Germinal center (tissue), 1 donor: ENCODE measurements around the gene SYS1.

Experiments
- DNase-seq: peaks from one replicate; pipeline ENCODE4 v3.0.0; 2012; ENCODE audit warnings: mixed read lengths, low spot score

The SYS1 gene

GRCh38 chr20:45355209-45356084, 7.5 kb upstream of the SYS1 start:
- no peak for DNase-seq

GRCh38 chr20:45358282-45359068, 4.5 kb upstream of the SYS1 start:
- no peak for DNase-seq

DNA sequence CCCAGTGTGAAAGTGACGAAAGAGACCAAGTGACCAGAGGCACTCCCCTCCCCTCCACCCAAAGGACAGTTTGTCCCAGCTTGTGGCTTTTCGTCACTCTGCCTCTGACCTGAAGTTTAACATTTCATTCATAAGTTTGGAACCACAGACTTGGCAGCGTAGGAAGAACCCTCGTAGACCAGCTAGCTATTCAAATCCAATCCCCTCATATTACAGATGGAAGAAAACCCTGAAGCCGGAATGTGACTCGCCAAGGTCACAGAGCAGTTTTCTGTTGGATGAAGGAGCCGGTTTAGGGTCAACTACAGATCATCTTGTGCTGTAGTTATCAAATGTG, 3.9 kb upstream of the SYS1 start:
- no peak for DNase-seq

GRCh38 chr20:45359406-45360148, 3.4 kb upstream of the SYS1 start:
- DNase-seq, result no peak

- DNase-seq, result no peak
Measured at GRCh38 chr20:45361793-45362192, 1.2 kb upstream of the SYS1 start.

- DNase-seq, result no peak
Measured at GRCh38 chr20:45363611-45364492, 896 bp downstream of the SYS1 start.

DNA sequence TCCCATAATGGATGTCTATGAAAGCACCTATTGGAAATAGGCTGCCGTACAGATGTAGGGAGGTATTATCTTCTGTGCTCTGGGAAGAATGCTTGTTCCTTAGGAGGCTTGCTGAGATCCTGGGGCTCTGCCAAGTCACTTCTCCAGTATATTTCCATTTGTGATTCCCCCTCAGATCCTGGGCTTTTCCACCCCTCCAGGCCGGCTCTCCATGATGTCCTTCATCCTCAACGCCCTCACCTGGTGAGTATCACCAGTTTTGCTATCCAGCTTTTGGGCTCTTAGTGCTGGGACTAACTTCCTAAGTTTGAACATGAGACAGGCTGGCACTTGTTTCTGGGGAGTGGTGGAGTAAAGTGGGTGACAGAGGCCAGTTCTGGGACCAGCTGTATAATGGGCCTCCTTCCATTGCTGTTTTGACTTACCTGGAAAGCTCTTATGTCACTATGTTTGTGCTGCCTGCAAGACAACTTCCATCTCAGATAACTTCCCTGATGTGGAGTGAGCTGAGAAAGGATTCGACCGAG, 2.6 kb downstream of the SYS1 start:
- DNase-seq, result no peak

DNA sequence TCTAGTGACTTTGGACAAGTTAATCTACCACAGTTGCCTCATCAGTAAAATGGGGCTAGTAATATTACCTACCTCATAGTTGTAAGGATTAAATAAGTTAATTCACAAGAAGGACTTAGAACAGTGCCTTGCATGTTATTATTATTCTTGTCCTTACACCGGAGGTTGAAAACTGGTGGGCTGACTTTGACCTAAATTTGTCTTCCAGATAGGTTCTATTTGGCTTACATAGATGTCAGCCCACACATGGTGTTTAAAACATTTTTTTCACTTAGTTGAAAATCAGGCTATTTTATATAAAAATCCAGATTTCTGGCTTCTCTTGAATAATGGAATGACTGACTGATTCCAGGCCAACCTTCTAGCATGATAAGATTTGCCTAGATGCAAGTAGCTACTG, 3.2 kb downstream of the SYS1 start:
- no peak for DNase-seq

DNA sequence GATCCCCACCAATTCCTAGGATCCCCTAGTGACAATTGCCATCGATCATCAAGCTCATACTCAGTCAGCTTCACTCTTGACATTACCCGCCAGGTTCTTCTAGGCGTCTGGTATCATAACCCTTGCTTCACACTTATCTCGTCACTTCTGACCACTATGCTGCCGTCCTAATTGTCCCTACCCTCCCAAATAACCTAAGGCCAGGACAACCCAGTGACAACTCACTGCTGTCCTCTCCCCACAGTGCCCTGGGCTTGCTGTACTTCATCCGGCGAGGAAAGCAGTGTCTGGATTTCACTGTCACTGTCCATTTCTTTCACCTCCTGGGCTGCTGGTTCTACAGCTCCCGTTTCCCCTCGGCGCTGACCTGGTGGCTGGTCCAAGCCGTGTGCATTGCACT, 3.7 kb downstream of the SYS1 start:
- no peak for DNase-seq

GRCh38 chr20:45367126-45367525, 4.2 kb downstream of the SYS1 start:
- no peak for DNase-seq

GRCh38 chr20:45368221-45368980, 5.4 kb downstream of the SYS1 start:
- DNase-seq, result peak; percentile 85

- no peak for DNase-seq
Measured at GRCh38 chr20:45370571-45371160, 7.7 kb downstream of the SYS1 start.

GRCh38 chr20:45372241-45372640, 9.3 kb downstream of the SYS1 start:
- no peak for DNase-seq

DNA sequence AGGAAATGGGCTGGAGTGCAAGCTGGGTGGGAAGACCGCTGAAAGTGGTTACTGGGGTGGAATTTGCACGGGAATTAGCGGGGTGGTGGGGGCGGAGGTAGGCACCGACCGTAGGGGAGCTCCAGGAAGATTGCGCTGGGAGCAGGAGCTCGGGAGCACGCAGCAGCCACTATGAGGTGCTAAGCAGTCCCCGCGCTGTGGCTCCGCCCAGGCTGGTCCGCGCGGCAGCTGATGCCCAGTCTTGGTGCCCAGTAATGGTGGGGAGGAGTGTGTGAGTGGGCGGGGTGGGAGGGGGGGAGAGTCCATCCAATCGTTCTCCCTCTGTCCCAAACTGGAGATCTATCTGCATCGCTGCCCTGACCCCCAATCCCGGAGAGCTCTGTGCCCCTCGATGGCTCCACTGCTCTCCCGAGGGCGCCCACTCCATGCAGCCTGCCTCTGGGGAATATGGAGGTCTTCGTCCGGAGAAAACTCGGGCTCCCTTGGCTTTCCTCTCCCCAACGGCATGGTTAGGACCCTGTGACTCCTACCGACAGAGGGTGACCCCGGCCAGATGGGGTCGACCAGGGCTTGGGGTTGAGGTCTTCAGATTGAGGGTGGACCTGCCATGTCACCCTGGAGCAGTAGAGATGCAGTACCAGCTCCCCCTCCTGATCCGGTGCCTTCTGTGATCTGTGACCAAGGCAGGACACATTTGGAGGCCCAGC, 9.8 kb downstream of the SYS1 start:
- DNase-seq, result no peak

DNA sequence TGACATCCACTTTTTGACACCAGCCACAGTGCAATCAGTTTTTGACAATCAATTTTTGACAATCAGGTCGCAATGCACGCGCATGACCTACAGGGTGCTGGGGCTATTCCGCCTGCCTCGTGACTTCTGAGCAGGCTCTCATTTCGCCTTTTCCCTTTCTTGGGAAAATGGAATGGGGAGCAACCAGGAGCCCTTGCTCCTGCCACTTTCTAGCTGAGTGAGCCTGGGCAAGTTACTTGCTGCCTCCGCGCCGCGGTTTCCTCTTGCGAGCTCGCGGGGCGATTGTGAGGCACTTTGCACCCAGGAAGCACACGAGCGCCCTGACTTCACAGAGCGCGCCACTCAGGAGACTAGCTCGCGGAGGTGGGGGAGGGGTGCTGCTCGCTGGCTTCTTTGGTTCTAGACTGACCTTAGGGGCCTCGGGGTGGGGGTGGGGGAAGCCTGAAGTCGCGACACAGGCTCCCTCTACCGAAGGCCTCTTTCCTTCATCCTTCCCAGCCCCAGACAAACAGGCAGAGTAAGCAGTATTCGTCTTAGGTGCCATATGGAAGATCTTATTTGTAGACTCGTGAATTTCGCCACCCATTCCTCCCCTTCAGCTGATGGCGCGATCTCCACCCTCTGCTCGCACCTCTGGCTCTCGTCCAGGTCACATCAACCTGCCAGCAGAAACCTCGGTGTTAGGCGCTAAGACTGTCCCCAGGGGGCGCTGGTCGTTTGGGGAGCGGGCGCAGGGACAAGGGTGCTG, 10.6 kb downstream of the SYS1 start:
- peak; percentile 83 for DNase-seq

- no peak for DNase-seq
Measured at GRCh38 chr20:45374101-45374467, 11.1 kb downstream of the SYS1 start.

GRCh38 chr20:45374966-45375365, 12.0 kb downstream of the SYS1 start:
- no peak for DNase-seq

DNA sequence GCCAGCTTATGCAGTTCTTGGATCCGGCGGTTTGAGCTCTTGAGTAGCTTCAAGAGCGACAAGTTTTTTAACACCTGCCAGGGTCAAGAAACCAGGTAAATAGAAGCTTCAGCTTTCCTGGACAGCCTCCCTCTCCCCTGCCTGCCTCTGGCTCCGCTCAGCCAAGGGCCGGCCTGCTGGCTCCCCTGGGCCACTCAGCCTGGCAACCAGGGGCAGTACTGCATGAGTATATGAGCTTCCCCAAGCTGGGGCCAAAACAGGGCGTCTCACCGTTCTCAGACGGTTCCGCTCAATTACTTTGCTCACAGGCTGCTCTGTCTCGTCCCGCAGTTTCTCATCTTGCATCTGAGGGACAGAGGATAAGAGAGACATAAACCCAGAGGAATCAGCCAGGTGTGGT, 14.3 kb downstream of the SYS1 start:
- no peak for DNase-seq

GRCh38 chr20:45378191-45378590, 15.2 kb downstream of the SYS1 start, which contains the start of gene TP53TG5:
Gene TP53TG5, minus strand, starts transcription at chr20:45378325. Its CDS starts 89 bp downstream, at chr20:45378236.
- no peak for DNase-seq
